BJ (cell line): ENCODE measurements around the gene TUBB4B. TPM values are rescaled to one million over a fixed set of nuclear protein-coding genes. Genes with fewer than 3 reads are reported as not detected.

Source experiments
- CTCF ChIA-PET: fragments of 350-600 bp; formaldehyde crosslinking; extraction: SDS; loops from one replicate; lab custom pipeline; 2021; ENCODE audit warnings: antibody characterized with exemption, inconsistent platforms; lab: Yijun Ruan, JAX
- POLR2A ChIA-PET: fragments of 300-600 bp; sonication (Branson Sonifier 250); formaldehyde crosslinking; extraction: SDS; loops from one replicate; lab custom pipeline; 2021; ENCODE audit warnings: antibody characterized with exemption; lab: Charles Lee
- DNase-seq: peaks from one replicate; pipeline ENCODE4 v3.0.0-alpha.2; 2011; ENCODE audit warnings: low read depth
- H3K27me3 ChIP-seq: 2 replicates; pipeline ENCODE4 v1.6.0; 2011; ENCODE audit warnings: low read length; ENCODE audit not compliant: control insufficient read depth, insufficient read depth
- H3K36me3 ChIP-seq: 2 replicates; pipeline ENCODE4 v1.5.1; 2011; ENCODE audit warnings: low read length; ENCODE audit not compliant: control insufficient read depth, insufficient read depth
- H3K4me3 ChIP-seq: 2 replicates; pipeline ENCODE4 v1.5.1; 2011; ENCODE audit warnings: low read depth, mild to moderate bottlenecking, control low read depth, low read length
- CTCF ChIP-seq: IDR thresholded peaks from 2 replicates; pipeline ENCODE4 v1.5.1; 2011; ENCODE audit warnings: low read depth, mild to moderate bottlenecking, control low read depth, inconsistent platforms, low read length, moderate library complexity; ENCODE audit not compliant: insufficient read depth
- polyA plus RNA-seq: library from polyadenylated mRNA; depleted of rRNA; stranded (reverse); fragments of >200 nt; gene quantifications from 2 replicates; pipeline ENCODE4 v1.2.3, GENCODE V29; 2011

Gene TUBB4B
- polyA plus RNA-seq, 1 experiment = 385 TPM

- ChIA-PET CTCF (interaction anchor here (0.6 to 1.9 kb wide), 11 partner anchors 10 to 225 kb away, joined by 3 to 10 read pairs (median 3); partner anchors contain the start of genes TOR4A and TUBB4B), POLR2A (interaction anchor here (1.1 kb wide), 1 partner anchor 11 kb away, joined by 4 read pairs; no protein-coding TSS in a partner anchor)
- H3K4me3 ChIP-seq = peak overlapping the region; percentile 99
- no peak for TF ChIP-seq CTCF
- no peaks in the 10 kb centered on the region; the same call in 1 of the 2 replicates for H3K27me3 ChIP-seq
- H3K36me3 ChIP-seq = peaks cover 3% of the 10 kb centered on the region
- DNase-seq = no peak
Observed at GRCh38 chr9:137253717-137254623, 12.9 kb downstream of the TUBB4B start.

- no peak for TF ChIP-seq CTCF
- CTCF ChIA-PET = interaction anchor here (0.6 to 1.9 kb wide), 7 partner anchors 12 to 178 kb away, joined by 3 to 10 read pairs (median 3); partner anchors contain the start of gene TOR4A
- POLR2A ChIA-PET = interaction anchor here (0.8 to 1.1 kb wide), 2 partner anchors 11 to 12 kb away, joined by 3 to 4 read pairs; no protein-coding TSS in a partner anchor
- peak within 1 kb of the TSS; percentile 99 for H3K4me3 ChIP-seq
- H3K36me3 ChIP-seq = peaks cover 5% of the 10 kb centered on the region
- no peaks in the 10 kb centered on the region for H3K27me3 ChIP-seq
- DNase-seq = no peak
Observed at GRCh38 chr9:137254624-137255447, 13.7 kb downstream of the TUBB4B start, which contains the start of gene NELFB. TSS of gene NELFB (plus strand) at chr9:137255327.

DNA sequence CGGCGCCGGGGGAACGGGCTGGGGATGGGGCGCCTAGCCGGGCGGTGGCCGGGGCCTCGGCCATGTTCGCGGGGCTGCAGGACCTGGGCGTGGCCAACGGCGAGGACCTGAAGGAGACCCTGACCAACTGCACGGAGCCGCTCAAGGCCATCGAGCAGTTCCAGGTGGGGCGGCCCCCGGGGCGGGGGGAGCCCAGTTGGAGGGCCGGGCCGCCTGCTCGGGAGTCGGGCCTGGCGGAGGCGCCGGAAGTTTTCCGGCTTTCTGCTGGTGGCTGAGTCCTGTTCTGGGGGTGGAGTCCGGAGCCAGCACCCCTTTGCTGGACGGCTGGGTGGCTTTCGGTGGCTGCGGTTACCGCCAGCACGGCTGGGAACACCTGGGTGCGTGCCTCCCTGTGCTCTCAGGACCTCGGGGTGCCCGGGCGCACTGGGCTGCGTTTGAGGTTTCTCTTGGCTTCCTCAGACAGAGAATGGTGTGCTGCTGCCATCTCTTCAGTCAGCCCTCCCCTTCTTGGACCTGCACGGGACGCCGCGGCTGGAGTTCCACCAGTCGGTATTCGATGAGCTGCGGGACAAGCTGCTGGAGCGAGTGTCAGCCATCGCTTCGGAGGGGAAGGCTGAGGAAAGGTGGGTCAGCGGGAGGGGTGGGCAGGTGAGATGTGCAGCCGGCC, 14.5 kb downstream of the TUBB4B start:
- H3K36me3 ChIP-seq = peaks cover 5% of the 10 kb centered on the region
- H3K27me3 ChIP-seq = no peaks in the 10 kb centered on the region
- no peak for DNase-seq
- ChIA-PET POLR2A (interaction anchor here (0.6 to 0.8 kb wide), 2 partner anchors 11 to 29 kb away, joined by 3 read pairs; no protein-coding TSS in a partner anchor), CTCF (interaction anchor here (0.7 to 1.7 kb wide), 2 partner anchors 13 to 22 kb away, joined by 3 to 4 read pairs; partner anchors contain the start of gene TOR4A)
- peak overlapping the region; percentile 99 for H3K4me3 ChIP-seq
- no peak for TF ChIP-seq CTCF

- Histone ChIP-seq H3K27me3 (no peaks in the 10 kb centered on the region), H3K36me3 (peaks cover 5% of the 10 kb centered on the region), H3K4me3 (peak overlapping the region; percentile 99)
- DNase-seq = no peak
- no peak for TF ChIP-seq CTCF
- ChIA-PET POLR2A (interaction anchor here (0.6 kb wide), 1 partner anchor 30 kb away, joined by 3 read pairs; no protein-coding TSS in a partner anchor), CTCF (interaction anchor here (1.1 kb wide), 1 partner anchor 19 kb away, joined by 5 read pairs; no protein-coding TSS in a partner anchor)
Observed at GRCh38 chr9:137256362-137256761, 15.3 kb downstream of the TUBB4B start.
